ENCODE results near the gene GPN3. TPM values are rescaled to one million over a fixed set of nuclear protein-coding genes. Genes with fewer than 3 reads are reported as not detected.

The GPN3 gene
- total and polyA plus RNA-seq, 2 of the 8 experiments (the other 6 are each of a cell fraction or from before 2014, with no cell fraction given) = 49.7 to 52.9 TPM

GRCh38 chr12:110421701-110422100 is 46.4 kb downstream of the GPN3 start (continued):
- TF ChIP-seq, protein P1, sequence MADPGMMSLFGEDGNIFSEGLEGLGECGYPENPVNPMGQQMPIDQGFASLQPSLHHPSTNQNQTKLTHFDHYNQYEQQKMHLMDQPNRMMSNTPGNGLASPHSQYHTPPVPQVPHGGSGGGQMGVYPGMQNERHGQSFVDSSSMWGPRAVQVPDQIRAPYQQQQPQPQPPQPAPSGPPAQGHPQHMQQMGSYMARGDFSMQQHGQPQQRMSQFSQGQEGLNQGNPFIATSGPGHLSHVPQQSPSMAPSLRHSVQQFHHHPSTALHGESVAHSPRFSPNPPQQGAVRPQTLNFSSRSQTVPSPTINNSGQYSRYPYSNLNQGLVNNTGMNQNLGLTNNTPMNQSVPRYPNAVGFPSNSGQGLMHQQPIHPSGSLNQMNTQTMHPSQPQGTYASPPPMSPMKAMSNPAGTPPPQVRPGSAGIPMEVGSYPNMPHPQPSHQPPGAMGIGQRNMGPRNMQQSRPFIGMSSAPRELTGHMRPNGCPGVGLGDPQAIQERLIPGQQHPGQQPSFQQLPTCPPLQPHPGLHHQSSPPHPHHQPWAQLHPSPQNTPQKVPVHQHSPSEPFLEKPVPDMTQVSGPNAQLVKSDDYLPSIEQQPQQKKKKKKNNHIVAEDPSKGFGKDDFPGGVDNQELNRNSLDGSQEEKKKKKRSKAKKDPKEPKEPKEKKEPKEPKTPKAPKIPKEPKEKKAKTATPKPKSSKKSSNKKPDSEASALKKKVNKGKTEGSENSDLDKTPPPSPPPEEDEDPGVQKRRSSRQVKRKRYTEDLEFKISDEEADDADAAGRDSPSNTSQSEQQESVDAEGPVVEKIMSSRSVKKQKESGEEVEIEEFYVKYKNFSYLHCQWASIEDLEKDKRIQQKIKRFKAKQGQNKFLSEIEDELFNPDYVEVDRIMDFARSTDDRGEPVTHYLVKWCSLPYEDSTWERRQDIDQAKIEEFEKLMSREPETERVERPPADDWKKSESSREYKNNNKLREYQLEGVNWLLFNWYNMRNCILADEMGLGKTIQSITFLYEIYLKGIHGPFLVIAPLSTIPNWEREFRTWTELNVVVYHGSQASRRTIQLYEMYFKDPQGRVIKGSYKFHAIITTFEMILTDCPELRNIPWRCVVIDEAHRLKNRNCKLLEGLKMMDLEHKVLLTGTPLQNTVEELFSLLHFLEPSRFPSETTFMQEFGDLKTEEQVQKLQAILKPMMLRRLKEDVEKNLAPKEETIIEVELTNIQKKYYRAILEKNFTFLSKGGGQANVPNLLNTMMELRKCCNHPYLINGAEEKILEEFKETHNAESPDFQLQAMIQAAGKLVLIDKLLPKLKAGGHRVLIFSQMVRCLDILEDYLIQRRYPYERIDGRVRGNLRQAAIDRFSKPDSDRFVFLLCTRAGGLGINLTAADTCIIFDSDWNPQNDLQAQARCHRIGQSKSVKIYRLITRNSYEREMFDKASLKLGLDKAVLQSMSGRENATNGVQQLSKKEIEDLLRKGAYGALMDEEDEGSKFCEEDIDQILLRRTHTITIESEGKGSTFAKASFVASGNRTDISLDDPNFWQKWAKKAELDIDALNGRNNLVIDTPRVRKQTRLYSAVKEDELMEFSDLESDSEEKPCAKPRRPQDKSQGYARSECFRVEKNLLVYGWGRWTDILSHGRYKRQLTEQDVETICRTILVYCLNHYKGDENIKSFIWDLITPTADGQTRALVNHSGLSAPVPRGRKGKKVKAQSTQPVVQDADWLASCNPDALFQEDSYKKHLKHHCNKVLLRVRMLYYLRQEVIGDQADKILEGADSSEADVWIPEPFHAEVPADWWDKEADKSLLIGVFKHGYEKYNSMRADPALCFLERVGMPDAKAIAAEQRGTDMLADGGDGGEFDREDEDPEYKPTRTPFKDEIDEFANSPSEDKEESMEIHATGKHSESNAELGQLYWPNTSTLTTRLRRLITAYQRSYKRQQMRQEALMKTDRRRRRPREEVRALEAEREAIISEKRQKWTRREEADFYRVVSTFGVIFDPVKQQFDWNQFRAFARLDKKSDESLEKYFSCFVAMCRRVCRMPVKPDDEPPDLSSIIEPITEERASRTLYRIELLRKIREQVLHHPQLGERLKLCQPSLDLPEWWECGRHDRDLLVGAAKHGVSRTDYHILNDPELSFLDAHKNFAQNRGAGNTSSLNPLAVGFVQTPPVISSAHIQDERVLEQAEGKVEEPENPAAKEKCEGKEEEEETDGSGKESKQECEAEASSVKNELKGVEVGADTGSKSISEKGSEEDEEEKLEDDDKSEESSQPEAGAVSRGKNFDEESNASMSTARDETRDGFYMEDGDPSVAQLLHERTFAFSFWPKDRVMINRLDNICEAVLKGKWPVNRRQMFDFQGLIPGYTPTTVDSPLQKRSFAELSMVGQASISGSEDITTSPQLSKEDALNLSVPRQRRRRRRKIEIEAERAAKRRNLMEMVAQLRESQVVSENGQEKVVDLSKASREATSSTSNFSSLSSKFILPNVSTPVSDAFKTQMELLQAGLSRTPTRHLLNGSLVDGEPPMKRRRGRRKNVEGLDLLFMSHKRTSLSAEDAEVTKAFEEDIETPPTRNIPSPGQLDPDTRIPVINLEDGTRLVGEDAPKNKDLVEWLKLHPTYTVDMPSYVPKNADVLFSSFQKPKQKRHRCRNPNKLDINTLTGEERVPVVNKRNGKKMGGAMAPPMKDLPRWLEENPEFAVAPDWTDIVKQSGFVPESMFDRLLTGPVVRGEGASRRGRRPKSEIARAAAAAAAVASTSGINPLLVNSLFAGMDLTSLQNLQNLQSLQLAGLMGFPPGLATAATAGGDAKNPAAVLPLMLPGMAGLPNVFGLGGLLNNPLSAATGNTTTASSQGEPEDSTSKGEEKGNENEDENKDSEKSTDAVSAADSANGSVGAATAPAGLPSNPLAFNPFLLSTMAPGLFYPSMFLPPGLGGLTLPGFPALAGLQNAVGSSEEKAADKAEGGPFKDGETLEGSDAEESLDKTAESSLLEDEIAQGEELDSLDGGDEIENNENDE (IDR thresholded peaks at IDR 0.05; ENCODE audit: insufficient replicate concordance, low read length) = no peak
- no peak for TF ChIP-seq RXRA (IDR thresholded peaks at IDR 0.05; ENCODE audit: insufficient read depth, low read depth, low read length)
- no peak for TF ChIP-seq CEBPB (IDR thresholded peaks at IDR 0.05; ENCODE audit: low read depth, low read length)
- TF ChIP-seq SIN3A (conservative IDR thresholded peaks at IDR 0.05 in 1 of 2, IDR thresholded peaks at IDR 0.05 in 1 of 2; ENCODE audit: low read depth in 1 of 2, low read length in 2 of 2) = no peak
- no peak for TF ChIP-seq TAF1 (IDR thresholded peaks at IDR 0.05; ENCODE audit: low read depth, low read length)
- TF ChIP-seq BRCA1 (IDR thresholded peaks at IDR 0.05; ENCODE audit: low read depth, low read length) = no peak
- no peak for TF ChIP-seq SRF (IDR thresholded peaks at IDR 0.05; ENCODE audit: low read depth, low read length)
- no peak for TF ChIP-seq CHD2 (IDR thresholded peaks at IDR 0.05; ENCODE audit: low read length)
- TF ChIP-seq ASH2L (IDR thresholded peaks at IDR 0.05; ENCODE audit: low read length) = no peak
- TF ChIP-seq SAP30 (IDR thresholded peaks at IDR 0.05; ENCODE audit: insufficient read depth, insufficient replicate concordance, low read length) = no peak

Data from H1 (cell line).